Stimulated activated CD4-positive, alpha-beta T cell treated with anti-CD3 and anti-CD28 coated beads, Interleukin-4, amount 100 ng/mL, for 48 hours (primary cell): Measurements from ENCODE around the gene VN1R5.
A peak's percentile ranks its signal among the peaks of the same experiment; 100 is the strongest.
"Not testable (repeated sequence)": the region's sequence is repeated elsewhere in the genome, so short reads cannot be mapped to it uniquely, and the experiment has no call there.

Experiments used
- DNase-seq, 2 donors: peaks; one replicate each; pipeline ENCODE4 v3.0.0-alpha.2; 2020; ENCODE audit warnings: low read depth in 2 of 2

VN1R5 gene

DNA sequence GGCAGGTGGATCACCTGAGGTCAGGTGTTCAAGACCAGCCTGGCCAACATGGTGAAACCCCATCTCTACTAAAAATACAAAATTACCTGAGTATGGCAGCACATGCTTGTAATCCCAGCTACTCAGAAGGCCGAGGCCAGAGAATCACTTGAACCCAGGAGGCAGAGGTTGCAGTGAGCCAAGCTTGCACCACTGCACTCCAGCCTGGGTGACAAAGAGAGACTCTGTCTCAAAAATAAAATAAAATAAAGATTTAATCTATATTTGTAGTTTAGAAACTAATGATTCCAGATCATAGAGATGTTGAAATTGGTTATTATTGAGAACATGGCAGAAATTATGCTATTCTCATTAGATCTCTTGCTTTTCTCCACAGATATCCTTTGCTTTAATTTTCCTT lies at the start of gene VN1R5:
TSS of gene VN1R5 (plus strand) at position 301 of the 400 bp plus-strand sequence.
- not testable (repeated sequence) for DNase-seq

DNA sequence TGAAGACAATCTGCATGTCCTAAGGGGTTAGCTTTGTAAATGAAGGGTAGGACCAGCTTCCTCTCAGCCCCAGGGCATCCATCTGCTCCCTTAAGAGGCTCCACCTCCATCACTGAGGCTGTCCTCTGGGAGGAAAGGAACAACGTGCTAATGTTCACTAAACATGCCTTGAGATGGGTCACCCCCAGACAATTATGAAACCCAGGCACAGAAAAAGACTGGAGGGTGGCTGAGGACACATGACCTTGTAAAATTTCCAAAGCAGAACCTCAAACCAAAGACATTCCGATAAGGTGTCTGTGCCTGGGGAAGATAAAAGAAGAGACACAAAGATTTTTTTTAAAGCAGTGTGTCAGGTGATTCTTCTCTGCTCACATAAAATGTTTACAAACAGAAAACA lies 46.5 kb upstream of the VN1R5 start:
- no peak for DNase-seq

DNA sequence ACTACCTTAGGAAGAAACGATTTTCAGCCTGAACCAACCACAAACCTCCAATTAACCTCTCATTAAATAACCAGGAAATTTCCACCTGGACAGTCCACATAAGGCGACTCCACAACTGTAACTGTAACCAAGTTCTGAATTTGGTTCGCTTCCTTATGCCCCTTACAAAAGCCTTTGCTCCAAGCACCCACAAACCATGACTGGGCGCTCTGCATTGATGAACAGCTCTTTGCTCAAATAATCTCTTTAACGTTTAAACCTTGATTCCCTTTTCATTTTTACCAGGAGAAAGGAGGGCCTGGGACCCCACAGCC lies 45.9 kb upstream of the VN1R5 start:
- no peak for DNase-seq

DNA sequence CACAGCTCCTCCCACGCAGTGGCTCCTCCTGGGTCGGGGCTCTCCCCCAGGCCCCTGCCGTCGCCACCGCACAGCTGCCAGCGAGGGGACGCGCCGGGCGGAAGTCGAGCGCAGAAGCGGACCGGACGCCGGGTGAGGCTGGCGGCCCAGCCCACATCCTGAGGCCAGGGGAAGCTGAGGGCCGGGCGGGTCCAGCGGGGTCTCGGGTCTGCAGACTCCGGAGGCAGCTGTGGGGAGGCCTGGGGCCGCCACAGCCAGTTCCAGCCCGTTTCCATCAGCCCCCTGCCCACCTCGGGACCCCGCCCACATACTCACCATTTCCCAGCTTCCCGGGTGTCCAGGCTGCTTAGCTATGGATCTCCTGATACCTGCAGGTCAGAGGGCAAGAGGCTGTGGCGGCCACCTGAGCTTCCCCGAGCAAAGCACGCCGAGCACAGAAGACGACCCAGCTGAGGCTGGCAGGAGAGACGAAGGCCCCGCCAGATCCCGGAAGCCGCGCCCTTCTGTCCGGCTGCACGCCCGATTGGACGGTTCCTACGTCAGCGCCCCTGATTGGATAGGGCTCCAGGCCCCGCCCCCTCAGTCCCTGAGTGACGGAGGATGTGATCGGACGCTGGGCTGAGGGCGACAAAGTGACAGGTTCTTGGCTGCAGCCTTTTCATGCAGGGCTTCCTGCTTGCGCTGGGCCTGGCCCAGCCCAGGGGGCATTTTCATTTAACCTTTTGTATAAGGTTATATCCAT lies 45.3 kb upstream of the VN1R5 start:
- peak; percentile 95 to 97 for DNase-seq

DNA sequence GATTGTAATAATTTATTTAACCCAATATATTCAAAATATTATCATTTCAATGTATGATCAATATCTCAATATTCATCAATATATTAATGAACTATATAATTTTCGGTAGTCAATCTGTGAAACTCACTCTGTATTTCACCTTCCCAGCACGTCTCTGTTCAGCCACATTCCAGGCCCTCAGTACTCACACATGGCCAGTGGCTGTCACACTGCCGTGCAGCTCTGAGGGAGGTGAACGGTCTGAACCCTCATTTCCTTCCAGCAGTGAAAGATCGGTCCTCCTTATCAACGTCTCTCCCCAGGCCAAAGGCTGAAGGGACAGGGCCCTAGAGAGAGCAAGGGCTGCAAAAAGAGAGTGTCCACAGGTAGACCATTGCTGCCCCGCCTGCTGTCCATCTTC lies 44.5 kb upstream of the VN1R5 start:
- DNase-seq, result no peak

DNA sequence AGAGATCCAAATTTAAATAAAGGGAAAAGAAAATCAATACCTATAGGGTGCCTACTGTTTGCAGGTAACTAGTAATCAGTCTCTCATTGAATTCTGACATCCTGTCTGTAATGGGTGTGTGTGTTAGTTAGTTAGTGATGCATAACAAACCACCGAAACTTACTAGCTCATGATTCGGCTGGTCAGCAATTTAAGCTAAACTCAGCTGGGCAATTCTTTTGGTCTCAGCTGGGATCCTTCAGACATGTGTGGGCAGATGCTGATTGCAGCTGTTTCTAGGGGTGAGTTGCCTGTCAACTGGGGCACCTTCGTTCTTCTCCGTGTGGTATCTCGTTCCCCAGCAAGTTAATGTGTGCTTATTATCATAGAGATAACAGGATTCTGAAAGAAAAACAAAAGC lies 43.9 kb upstream of the VN1R5 start:
- DNase-seq, result no peak

DNA sequence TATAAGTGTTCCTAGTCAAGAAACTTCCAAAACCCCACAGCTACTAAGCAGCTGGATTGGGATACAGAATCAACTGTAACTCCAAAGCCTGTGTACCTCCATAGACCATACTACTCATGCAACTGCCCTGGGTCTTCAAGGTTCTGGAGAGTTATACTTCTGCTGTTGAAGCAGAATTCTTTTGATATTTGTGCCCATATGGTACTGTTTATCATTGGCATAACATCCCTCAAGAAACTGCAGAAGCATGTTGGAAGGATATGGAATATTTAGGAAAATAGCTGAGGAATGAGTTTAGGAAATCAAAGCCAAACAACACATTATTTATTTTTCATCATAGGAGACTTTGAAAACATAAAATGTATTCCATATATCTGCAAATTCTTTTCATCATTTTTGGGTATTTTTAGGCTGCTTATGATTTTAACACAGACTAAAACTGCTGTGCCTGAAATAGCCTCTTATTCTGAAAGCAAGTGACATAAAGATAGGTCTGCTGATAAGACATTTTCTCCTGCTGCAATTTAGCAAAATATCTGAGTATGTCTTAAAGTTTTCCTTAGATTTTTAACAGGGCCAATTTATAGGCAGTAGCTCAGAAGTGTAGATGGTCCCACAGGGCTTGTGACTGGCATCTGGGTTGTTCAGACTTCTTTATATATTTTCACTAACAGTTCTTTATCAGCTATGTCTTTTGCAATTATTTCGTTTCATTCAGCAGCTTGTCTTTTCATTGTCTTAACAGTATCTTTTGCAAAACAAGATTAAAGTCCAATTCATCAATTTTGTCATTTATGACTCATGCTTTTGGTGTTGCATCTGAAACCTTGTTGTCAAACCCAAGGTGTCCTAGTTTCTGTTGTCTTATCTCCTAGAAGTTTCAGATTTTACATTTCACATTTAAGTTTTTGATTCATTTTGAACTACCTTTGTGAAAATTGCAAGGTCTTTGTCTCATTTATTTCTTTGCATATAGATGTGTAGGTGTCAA lies 43.0 kb upstream of the VN1R5 start:
- DNase-seq, result no peak

DNA sequence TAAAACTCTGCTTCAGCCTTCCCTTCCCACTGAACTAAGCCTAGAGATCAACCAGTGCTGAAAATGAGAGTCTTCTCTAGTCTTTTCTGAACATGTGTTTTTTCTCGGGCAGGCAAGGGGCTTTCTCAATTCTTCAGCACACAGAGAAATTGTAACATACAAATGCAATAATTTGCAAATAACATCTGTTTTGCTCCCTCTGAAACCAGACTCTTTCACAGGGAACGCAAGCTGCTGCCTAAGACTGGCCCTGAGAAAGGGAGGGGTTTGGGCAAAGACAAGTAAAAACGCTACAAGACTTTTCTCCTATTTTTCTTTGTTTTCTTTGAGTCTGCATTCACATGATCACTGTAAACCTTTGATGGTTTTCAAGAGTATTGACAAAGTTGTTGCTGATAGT lies 39.6 kb upstream of the VN1R5 start:
- no peak for DNase-seq

DNA sequence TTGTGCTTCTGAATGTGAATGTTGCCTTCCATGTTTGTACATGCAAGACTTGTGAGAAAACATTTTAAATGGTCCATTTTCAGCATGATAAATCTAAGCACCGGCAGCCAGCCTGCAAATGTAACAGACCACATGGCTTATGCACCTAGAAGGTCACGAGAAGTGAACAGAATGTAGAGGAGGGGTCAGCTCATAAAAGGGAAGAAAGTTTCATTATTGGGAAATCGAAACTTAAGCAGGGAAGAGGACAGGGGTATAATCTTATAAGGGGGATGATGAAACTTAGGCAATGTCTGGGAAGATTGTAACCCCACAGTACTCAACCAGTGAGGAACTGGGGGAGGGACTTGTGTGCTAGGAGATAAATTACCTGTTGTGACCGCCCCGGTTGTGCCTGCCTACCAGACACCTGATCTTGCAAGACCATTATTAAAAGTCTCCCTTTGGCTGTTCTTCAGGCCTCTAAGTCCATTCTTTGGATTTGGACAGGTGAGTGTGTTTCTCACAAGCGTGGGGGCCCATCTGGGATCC lies 37.7 kb upstream of the VN1R5 start:
- DNase-seq, result no peak

DNA sequence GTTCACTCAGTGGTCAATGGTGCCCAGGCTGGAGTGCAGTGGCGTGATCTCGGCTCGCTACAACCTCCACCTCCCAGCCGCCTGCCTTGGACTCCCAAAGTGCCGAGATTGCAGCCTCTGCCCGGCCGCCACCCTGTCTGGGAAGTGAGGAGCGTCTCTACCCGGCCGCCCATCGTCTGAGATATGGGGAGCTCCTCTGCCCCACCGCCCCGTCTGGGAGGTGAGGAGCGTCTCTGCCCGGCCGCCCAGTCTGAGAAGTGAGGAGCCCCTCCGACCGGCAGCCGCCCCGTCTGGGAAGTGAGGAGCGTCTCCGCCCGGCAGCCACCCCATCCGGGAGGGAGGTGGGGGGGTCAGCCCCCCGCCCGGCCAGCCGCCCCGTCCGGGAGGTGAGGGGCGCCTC lies 35.6 kb upstream of the VN1R5 start:
- not testable (repeated sequence) for DNase-seq

DNA sequence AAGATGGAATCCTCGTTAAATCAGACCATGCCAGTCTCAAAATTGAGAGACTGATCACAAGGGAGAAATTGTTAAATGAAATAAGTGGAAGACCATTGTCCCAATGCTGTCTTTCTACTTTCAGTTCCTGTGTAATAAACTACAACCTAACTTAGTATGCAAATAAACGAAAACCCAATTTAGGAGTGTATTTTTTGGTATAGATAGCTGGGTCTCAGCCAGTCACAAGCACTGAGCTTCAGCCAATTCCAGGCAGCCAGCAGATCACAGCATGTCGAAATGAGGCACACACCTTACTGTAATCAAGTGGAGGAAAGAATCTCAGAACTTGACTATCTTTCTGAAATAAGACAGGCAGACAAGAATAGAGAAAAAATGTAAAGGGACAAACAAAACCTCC lies 33.0 kb upstream of the VN1R5 start:
- no peak for DNase-seq

DNA sequence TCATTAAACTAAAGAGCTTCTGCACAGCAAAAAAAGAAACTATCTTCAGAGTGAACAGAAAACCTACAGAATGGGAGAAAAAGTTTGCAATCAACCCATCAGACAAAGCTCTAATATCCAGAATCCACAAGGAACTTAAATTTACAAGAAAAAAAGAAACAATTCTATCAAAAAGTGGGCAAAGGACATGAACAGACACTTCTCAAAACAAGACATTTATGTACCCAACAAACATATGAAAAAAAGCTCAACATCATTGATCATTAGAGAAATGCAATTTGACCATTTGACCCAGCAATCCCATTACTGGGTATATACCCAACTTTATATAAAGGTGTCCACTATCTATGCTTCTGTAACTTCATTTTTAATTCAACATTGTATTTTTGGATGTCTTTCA lies 31.1 kb upstream of the VN1R5 start:
- no peak for DNase-seq

DNA sequence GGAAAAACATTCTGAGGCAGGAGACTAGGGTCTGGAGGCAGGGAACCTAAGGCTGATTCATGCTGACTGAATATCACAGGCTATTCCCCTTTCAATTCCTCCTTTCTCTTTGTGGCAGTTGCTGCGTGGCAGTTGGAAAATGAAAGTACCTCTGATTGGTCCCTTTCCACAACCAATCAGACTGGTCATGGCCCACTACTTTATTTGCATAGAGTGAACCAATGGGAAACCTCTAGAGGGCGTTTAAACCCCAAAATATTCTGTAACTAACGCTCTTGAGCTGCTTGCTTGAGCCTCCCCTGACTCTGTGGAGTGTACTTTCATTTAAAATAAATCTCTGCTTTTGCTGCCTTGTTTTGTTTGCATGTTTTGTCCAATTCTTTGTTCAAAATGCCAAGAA lies 27.7 kb upstream of the VN1R5 start:
- no peak for DNase-seq

DNA sequence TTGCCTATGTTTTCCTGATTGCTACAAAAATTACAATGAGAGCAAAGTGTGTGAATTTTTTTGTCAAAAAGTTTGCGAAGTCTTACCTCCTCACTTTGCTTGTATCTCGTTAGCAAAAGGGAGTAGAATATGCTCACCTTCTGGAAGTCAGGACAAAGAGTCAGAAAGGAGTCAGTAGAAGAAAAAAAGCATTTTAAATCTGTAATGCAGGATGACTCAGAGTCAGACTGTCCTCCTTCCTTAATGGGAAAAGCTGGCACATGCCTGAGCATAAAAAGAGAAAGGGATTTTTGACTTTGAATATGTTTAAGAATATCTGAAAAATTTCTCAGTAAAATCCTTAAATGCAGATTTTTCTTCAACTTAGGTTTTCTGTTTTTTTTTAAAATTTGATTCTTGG lies 14.2 kb upstream of the VN1R5 start:
- no peak for DNase-seq

DNA sequence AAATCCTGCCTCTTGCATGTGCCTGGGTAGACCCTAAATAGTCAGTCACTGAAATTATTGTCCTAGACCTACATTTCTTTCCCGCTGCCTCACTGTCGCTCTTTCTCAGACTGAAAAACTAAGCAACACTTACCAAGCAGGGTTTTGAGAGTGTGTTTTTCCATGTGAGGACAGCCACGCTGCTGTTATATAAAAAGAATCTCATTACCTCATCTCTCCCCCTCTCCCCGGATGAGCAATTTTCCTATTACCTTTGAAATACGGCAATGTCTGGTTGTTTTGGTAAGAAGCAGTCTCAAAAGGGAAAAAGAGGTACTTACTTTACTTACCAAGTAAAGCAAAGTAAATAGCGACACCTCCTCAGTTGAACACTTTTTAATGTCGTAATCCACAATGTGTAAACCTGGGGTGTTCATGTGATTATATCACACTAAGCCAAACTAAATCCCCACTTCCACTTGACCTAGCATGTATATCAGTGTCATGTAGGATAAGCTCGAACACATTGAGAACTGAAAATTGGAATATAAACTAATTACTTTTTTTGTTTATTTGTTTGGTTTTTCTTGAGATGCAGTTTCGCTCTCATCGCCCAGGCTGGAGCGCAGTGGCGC lies 12.2 kb upstream of the VN1R5 start:
- no peak for DNase-seq

DNA sequence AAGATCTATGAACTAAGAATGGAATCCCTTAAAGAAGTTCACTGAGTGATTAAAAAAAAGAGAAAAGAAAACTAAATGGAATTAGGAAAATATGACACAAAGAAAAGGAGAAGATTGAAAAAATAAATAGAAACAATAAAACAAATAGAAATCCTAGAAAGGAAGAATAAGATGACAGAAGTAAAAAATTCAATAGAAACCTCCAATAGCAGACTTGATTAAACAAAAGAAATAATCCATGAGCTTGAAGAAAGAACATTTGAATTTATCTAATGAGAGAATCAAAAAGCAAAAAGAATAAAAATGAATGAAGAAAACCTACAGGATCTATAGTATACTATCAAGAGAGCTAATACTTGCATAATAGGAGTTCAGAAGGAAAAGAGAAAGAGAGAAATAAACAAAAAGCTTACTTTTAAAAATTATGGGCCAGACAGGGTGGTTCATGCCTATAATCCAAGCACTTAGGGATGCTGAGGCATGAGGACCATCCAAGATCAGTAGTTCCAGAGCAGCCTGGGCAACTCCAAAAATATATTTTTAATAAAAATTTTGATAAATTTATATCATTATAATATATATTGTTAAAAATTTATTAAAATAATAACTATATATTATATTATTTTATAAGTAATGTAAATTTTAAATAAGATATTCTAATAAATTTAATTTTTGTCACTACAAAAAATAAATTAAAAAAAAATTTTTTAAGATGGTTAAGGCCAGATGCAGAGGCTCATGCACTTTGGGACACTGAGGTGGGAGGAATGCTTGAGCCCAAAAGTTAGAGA lies 9.4 kb upstream of the VN1R5 start:
- no peak for DNase-seq

DNA sequence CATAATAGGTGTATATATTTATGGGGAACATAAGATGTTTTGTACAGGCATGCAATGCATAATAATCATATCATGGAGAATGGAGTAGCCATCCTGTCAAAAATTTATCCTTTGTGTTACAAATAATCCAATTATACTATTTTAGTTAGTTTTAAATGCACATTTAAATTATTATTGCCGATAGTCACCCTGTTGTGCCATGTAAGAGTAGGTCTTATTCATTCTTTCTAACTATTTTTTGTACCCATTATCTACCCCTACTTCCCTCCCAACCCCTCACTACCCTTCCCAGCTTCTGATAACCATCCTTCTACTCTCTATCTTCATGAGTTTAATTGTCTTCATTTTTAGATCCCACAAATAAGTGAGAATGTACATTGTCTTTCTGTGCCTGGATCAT lies 8.3 kb upstream of the VN1R5 start:
- no peak for DNase-seq

DNA sequence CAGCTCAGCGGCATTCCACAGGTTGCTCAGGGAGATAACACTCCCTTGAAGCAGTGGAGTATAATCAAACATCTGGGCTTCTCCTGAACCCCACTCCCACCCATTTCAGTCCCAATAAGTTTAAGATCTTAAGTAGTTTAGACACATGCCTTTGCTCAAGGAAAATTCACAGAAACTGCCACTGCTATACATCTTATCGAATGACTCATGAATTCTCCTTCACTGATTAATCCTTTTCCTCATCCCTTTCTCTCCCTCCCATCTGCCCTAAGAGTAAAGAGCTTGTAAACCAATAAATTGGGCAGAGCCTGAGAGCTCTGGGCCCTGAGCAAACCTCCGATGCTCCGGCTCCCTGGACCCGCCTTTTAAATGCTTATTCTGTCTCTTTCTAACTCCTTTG lies 10.2 kb downstream of the VN1R5 start:
- no peak for DNase-seq

DNA sequence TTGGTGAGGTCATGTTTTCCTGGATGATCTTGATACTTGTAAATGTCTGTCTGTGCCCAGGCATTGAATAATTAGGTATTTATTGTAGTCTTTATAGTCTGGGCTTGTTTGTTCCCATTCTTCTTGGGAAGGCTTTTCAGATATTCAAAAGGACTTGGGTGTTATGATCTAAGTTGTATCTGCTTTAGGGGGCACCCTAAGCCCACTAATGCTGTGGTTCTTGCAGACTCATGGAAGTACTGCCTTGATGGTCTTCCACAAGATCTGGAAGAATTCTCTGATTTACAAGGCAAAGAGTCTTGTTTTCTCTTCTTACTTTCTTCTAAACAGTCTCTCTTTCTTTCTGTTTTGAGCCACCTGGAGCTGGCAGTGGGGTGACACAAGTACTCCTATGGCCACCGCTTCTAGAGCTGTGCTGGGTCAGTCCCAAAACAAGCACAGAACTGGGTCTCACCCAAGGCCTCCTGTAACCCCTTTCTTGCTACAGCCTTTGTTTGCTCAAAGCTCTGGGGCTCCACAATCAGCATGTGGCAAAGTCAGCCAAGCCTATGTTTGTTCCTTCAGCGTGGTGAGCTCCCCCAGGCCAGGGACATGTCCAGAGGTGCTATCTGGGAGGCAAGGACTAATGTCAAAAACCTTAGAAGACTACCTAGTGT lies 12.6 kb downstream of the VN1R5 start:
- no peak for DNase-seq

DNA sequence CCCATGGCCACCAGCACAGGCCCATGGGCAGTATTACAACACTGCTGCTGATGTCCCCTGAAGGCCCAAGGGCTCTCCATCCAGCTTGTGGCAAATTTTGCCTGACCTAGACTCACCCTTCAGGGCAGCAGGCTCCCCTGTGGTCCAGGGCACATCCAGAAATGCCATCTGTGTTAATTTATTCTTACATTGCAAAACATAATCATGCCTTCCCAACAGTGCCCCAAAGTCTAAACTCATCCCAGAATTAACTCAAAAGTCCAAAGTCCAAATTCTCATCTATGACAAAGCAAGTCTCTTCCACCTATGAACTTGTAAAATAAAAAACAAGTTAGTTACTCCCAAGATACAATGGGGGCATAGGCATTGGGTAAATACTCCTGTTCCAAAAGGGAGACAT lies 13.3 kb downstream of the VN1R5 start:
- no peak for DNase-seq

DNA sequence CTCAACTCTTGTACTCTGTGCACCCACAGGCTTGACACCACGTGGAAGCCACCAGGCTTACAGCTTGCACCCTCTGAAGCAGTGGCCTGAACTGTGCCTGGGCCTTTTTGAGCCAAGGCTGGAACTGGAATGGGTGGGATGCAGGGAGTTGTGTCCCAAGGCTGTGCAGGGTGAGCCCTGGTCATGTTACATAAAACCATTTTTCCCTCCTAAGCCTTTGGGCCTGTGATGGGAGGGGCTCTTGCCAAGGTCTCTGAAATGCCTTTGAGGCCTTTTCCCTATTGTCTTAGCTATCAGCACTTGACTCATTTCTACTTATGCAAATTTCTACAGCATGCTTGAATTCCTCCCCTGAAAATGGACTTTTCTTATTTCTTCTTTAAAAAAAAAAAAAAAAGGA lies 14.1 kb downstream of the VN1R5 start:
- DNase-seq, result no peak
